Measurements from ENCODE around the gene CAMK1G. TPM values are rescaled to one million over a fixed set of nuclear protein-coding genes. Genes with fewer than 3 reads are reported as not detected.

CAMK1G gene
- total and polyA plus RNA-seq, 3 experiments from 2014 or later, result not detected

DNA sequence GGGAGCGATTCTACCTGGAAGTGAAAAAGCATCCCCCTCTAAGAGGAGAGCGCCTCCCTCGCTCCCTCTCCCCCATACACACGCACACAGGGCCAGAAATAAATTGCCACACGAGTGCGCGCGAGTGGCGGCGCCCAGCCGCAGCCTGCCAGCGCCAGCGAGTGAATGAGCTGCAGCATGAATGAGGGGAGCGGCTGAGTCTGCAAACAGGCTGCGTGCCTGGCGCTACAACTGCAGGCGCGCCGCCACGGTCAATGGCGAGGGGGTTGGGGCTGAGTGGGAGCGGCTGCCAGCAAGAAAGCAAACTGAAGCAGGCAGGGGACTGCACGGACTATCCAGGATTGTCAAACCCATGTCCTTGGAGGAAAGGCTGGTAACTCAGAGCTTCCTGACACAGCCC is 2.2 kb downstream of the CAMK1G start:
- DNase-seq, result no peak
- Histone ChIP-seq H3K27me3 (ENCODE audit: insufficient read depth, low read length, poor library complexity, severe bottlenecking) (no peaks in the 10 kb centered on the region), H3K4me3 (ENCODE audit: low read length) (no peak overlapping the region), H3K36me3 (ENCODE audit: insufficient read depth, low read length) (no peaks in the 10 kb centered on the region), H3K4me1 (ENCODE audit: insufficient read depth, low read length) (no peaks in the 10 kb centered on the region), H3K9me3 (ENCODE audit: low read length) (no peaks in the 10 kb centered on the region), H3K27ac (ENCODE audit: low read depth, low read length) (no peak overlapping the region)
- Mint-ChIP-seq H3K27ac (peak overlapping the region in 1 of 8 donors; percentile 9), H3K36me3 (no peaks in the 10 kb centered on the region), H3K4me1 (no peaks in the 10 kb centered on the region), H3K27me3 (peaks cover 13 to 48% of the 10 kb centered on the region in 2 donors), H3K4me3 (peak overlapping the region in 1 of 7 donors; percentile 27), H3K9me3 (no peaks in the 10 kb centered on the region)
- ChIA-PET CTCF (interaction anchor here (1.0 to 2.5 kb wide), 3 partner anchors 9 to 238 kb away, joined by 3 to 7 read pairs (median 3); no protein-coding TSS in a partner anchor), POLR2A (no interaction called here)

DNA sequence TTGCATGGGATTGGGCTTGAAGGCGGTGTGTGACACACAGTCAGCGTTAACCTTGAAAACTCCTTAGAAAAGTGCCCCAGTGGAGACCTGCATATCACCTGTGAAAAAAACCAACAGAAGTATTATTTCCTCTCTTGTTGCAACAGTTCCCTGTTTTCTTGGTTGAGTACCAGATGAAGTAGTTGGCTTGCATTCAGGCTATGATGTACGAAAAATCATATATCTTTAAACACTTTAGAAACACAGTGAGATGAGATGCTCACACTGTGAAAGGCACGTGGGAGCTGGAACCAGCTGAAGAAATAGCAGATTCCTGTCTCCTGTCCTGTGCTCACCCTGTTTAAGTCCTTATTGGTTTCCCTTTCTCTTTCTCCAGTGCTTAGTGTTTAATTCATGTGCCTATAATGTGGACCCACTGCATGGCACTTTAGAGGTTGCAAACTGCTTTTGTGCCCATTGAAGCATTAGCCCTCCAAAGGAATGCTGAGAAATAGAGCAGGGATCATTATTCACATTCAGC is 2.8 kb downstream of the CAMK1G start:
- Mint-ChIP-seq H3K27ac (peak overlapping the region in 1 of 8 donors; percentile 9), H3K4me3 (no peak overlapping the region), H3K27me3 (peaks cover 13 to 54% of the 10 kb centered on the region in 2 donors), H3K4me1 (no peaks in the 10 kb centered on the region), H3K36me3 (no peaks in the 10 kb centered on the region), H3K9me3 (no peaks in the 10 kb centered on the region)
- no peaks in the 10 kb centered on the region for H3K36me3 ChIP-seq (ENCODE audit: insufficient read depth, low read length)
- H3K27ac ChIP-seq (ENCODE audit: low read depth, low read length), result no peak overlapping the region
- no peaks in the 10 kb centered on the region for H3K27me3 ChIP-seq (ENCODE audit: insufficient read depth, low read length, poor library complexity, severe bottlenecking)
- POLR2A ChIA-PET, result no interaction called here
- H3K4me3 ChIP-seq (ENCODE audit: low read length), result no peak overlapping the region
- no peak for DNase-seq
- no peaks in the 10 kb centered on the region for H3K4me1 ChIP-seq (ENCODE audit: insufficient read depth, low read length)
- CTCF ChIA-PET, result interaction anchor here (1.7 to 2.5 kb wide), 2 partner anchors 9 to 17 kb away, joined by 4 to 7 read pairs; no protein-coding TSS in a partner anchor
- H3K9me3 ChIP-seq (ENCODE audit: low read length), result no peaks in the 10 kb centered on the region

DNA sequence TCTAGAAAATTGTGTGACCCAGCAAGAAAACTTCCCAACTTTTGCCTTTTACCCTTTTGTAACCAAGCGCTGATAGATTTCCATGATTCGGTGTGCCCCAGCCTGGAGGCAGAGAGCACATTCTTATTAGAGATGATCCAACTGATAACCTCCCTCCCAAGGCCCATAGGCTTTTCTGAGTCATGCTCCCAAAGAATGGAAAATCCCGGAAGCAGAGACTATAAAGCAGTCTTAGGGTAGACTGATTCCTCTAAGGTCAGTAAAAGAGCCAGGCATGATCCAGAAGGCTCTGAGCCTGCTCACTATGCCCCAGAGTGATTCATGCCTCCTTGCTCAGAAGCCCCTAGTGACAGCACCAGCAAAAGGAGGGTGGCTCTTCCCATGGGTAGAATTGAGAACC is 4.3 kb downstream of the CAMK1G start:
- Histone ChIP-seq H3K4me1 (ENCODE audit: insufficient read depth, low read length) (no peaks in the 10 kb centered on the region), H3K36me3 (ENCODE audit: insufficient read depth, low read length) (no peaks in the 10 kb centered on the region), H3K9me3 (ENCODE audit: low read length) (no peaks in the 10 kb centered on the region), H3K27me3 (ENCODE audit: insufficient read depth, low read length, poor library complexity, severe bottlenecking) (no peaks in the 10 kb centered on the region), H3K27ac (ENCODE audit: low read depth, low read length) (no peak overlapping the region), H3K4me3 (ENCODE audit: low read length) (no peak overlapping the region)
- Mint-ChIP-seq H3K9me3 (no peaks in the 10 kb centered on the region), H3K4me3 (no peak overlapping the region), H3K36me3 (no peaks in the 10 kb centered on the region), H3K27me3 (peaks cover 15 to 66% of the 10 kb centered on the region in 2 donors), H3K4me1 (no peaks in the 10 kb centered on the region), H3K27ac (no peak overlapping the region)
- ChIA-PET CTCF (interaction anchor here (1.7 kb wide), 1 partner anchor 18 kb away, joined by 4 read pairs; no protein-coding TSS in a partner anchor), POLR2A (no interaction called here)
- no peak for DNase-seq

DNA sequence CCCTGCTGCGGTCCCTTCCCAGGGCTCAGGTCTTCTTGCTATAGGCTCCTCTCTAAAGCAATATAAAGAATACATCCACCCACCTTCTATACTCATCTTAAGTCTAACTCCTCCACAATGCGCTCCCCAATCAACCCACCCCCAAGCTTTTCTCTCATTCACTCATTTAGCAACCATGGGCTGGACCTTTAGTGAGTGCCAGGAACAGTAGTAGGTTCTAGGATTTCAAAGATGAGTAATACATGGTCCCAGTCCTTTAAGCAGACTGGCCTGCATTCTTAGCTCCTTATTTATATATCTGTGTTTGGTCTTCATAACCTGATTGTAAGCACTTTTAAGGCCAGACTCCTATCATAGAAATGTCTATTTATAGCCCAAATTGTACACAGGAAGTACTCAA is 5.9 kb downstream of the CAMK1G start:
- Mint-ChIP-seq H3K9me3 (no peaks in the 10 kb centered on the region), H3K27ac (no peak overlapping the region), H3K36me3 (no peaks in the 10 kb centered on the region), H3K4me1 (no peaks in the 10 kb centered on the region), H3K27me3 (peaks cover 25 to 77% of the 10 kb centered on the region in 2 donors), H3K4me3 (no peak overlapping the region)
- Histone ChIP-seq H3K9me3 (ENCODE audit: low read length) (no peaks in the 10 kb centered on the region), H3K36me3 (ENCODE audit: insufficient read depth, low read length) (no peaks in the 10 kb centered on the region), H3K4me1 (ENCODE audit: insufficient read depth, low read length) (no peaks in the 10 kb centered on the region), H3K27me3 (ENCODE audit: insufficient read depth, low read length, poor library complexity, severe bottlenecking) (no peaks in the 10 kb centered on the region), H3K27ac (ENCODE audit: low read depth, low read length) (no peak overlapping the region), H3K4me3 (ENCODE audit: low read length) (no peak overlapping the region)
- ChIA-PET POLR2A (no interaction called here), CTCF (interaction anchor here (1.2 kb wide), 1 partner anchor 12 kb away, joined by 6 read pairs; no protein-coding TSS in a partner anchor)
- DNase-seq, result no peak

DNA sequence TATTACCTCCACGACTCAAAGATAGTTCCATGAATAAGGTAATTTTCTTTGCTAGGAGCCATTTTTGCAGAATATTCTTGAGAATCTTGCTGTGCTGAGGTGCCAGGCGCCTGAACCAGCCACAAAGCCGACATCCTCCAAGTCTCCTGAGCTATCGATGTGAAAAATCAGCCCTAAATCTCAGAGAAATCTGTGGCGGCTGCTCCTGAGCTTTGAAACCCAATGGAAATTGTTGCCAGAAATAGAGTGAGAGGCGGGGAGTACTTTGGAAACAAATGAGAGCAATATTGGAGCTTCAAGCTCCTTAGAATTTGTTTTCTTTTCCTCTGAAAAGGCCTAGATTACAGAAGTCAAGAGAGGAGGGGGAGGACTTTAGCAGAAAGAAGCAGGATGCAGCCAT is 6.3 kb downstream of the CAMK1G start:
- Histone ChIP-seq H3K9me3 (ENCODE audit: low read length) (no peaks in the 10 kb centered on the region), H3K27ac (ENCODE audit: low read depth, low read length) (no peak overlapping the region), H3K4me3 (ENCODE audit: low read length) (no peak overlapping the region), H3K27me3 (ENCODE audit: insufficient read depth, low read length, poor library complexity, severe bottlenecking) (no peaks in the 10 kb centered on the region), H3K4me1 (ENCODE audit: insufficient read depth, low read length) (no peaks in the 10 kb centered on the region), H3K36me3 (ENCODE audit: insufficient read depth, low read length) (no peaks in the 10 kb centered on the region)
- no peaks in the 10 kb centered on the region for H3K36me3 Mint-ChIP-seq
- H3K27me3 Mint-ChIP-seq, result peaks cover 25 to 81% of the 10 kb centered on the region in 2 donors
- ChIA-PET POLR2A (no interaction called here), CTCF (interaction anchor here (1.2 kb wide), 1 partner anchor 13 kb away, joined by 6 read pairs; no protein-coding TSS in a partner anchor)
- no peak overlapping the region for H3K27ac Mint-ChIP-seq
- no peaks in the 10 kb centered on the region for H3K9me3 Mint-ChIP-seq
- DNase-seq, result no peak
- H3K4me3 Mint-ChIP-seq, result no peak overlapping the region
- no peaks in the 10 kb centered on the region for H3K4me1 Mint-ChIP-seq

DNA sequence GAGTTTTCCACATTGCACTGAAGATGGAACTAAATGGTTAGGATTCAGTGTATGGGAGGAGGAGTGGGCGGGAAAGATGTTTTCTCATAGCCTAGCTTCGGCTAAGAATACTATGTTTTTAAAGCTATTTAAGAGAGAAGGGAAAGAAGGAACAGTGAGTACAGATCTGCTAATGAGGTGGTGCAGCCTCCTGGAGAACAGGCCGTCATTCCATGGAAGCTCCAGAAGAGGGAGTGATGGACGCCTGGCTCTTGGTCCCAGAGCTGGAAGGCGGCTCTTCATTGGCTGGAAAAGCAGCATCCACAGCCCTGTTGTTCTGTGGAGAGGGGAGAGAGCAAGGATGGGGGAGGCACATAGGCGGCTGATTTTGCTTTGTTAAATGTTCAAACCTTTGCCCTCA is 6.9 kb downstream of the CAMK1G start:
- H3K9me3 Mint-ChIP-seq, result no peaks in the 10 kb centered on the region
- Histone ChIP-seq H3K27me3 (ENCODE audit: insufficient read depth, low read length, poor library complexity, severe bottlenecking) (no peaks in the 10 kb centered on the region), H3K4me3 (ENCODE audit: low read length) (no peak overlapping the region), H3K27ac (ENCODE audit: low read depth, low read length) (no peak overlapping the region), H3K4me1 (ENCODE audit: insufficient read depth, low read length) (no peaks in the 10 kb centered on the region), H3K9me3 (ENCODE audit: low read length) (no peaks in the 10 kb centered on the region), H3K36me3 (ENCODE audit: insufficient read depth, low read length) (no peaks in the 10 kb centered on the region)
- peaks cover 26 to 86% of the 10 kb centered on the region in 2 donors for H3K27me3 Mint-ChIP-seq
- ChIA-PET POLR2A (no interaction called here), CTCF (interaction anchor here (1.2 kb wide), 1 partner anchor 13 kb away, joined by 6 read pairs; no protein-coding TSS in a partner anchor)
- DNase-seq, result no peak
- H3K4me1 Mint-ChIP-seq, result no peaks in the 10 kb centered on the region
- H3K27ac Mint-ChIP-seq, result no peak overlapping the region
- no peak overlapping the region for H3K4me3 Mint-ChIP-seq
- no peaks in the 10 kb centered on the region for H3K36me3 Mint-ChIP-seq

DNA sequence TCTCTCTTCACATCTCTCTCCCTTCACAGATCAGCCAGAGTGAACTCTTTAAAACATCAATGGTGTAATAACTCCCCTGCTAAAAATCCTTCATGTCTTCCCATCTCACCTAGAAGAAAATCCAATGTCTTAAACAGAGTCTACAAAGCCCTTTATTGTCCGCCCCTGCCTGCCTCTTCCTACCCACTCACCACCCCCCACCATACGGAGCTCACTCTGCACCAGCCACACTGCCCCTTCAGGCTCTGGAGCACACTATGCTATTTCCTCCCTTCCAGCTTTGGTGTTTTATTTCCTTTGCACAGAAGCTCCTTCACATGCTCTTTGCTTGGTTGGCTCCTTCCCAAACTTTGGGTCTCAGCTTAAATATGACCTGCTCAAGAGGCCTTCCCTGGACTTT is 10.2 kb downstream of the CAMK1G start:
- ChIA-PET CTCF (interaction anchor here (0.8 to 1.4 kb wide), 2 partner anchors 17 to 24 kb away, joined by 3 read pairs; no protein-coding TSS in a partner anchor), POLR2A (no interaction called here)
- Mint-ChIP-seq H3K4me1 (no peaks in the 10 kb centered on the region), H3K27ac (peak overlapping the region in 2 of 8 donors; percentile 41 to 44), H3K4me3 (no peak overlapping the region), H3K9me3 (no peaks in the 10 kb centered on the region), H3K36me3 (no peaks in the 10 kb centered on the region), H3K27me3 (peaks cover 22 to 69% of the 10 kb centered on the region in 2 donors)
- Histone ChIP-seq H3K36me3 (ENCODE audit: insufficient read depth, low read length) (no peaks in the 10 kb centered on the region), H3K27me3 (ENCODE audit: insufficient read depth, low read length, poor library complexity, severe bottlenecking) (no peaks in the 10 kb centered on the region), H3K4me3 (ENCODE audit: low read length) (no peak overlapping the region), H3K27ac (ENCODE audit: low read depth, low read length) (no peak overlapping the region), H3K9me3 (ENCODE audit: low read length) (no peaks in the 10 kb centered on the region), H3K4me1 (ENCODE audit: insufficient read depth, low read length) (no peaks in the 10 kb centered on the region)
- no peak for DNase-seq

DNA sequence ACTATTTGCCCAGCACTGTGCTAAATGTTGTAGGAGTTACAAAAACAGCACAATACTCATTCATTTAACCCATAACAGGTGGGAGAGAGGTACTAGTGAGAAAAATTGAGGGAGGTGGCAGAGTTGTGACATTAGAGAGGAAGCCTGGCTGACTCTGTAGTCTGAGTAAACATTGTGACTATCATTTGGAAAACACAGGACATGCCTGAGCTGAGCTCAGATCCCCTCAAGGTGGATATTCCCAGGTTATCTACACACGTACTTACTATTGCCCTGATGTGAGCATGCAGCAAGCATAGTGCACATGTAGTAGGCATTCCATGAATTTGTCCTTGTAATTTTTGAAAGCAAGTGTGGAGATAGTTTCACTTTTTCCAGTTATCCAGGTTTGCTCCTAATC is 10.9 kb downstream of the CAMK1G start:
- Histone ChIP-seq H3K4me1 (ENCODE audit: insufficient read depth, low read length) (no peaks in the 10 kb centered on the region), H3K4me3 (ENCODE audit: low read length) (no peak overlapping the region), H3K27ac (ENCODE audit: low read depth, low read length) (no peak overlapping the region), H3K9me3 (ENCODE audit: low read length) (no peaks in the 10 kb centered on the region), H3K36me3 (ENCODE audit: insufficient read depth, low read length) (no peaks in the 10 kb centered on the region), H3K27me3 (ENCODE audit: insufficient read depth, low read length, poor library complexity, severe bottlenecking) (no peaks in the 10 kb centered on the region)
- CTCF ChIA-PET, result interaction anchor here (0.8 to 1.4 kb wide), 2 partner anchors 18 to 25 kb away, joined by 3 read pairs; no protein-coding TSS in a partner anchor
- DNase-seq, result no peak
- H3K27me3 Mint-ChIP-seq, result peaks cover 22 to 69% of the 10 kb centered on the region in 2 donors
- POLR2A ChIA-PET, result no interaction called here
- H3K4me3 Mint-ChIP-seq, result no peak overlapping the region
- no peaks in the 10 kb centered on the region for H3K9me3 Mint-ChIP-seq
- no peaks in the 10 kb centered on the region for H3K4me1 Mint-ChIP-seq
- H3K27ac Mint-ChIP-seq, result no peak overlapping the region
- no peaks in the 10 kb centered on the region for H3K36me3 Mint-ChIP-seq
